Measurements from ENCODE around the gene SLC29A3.

DNA sequence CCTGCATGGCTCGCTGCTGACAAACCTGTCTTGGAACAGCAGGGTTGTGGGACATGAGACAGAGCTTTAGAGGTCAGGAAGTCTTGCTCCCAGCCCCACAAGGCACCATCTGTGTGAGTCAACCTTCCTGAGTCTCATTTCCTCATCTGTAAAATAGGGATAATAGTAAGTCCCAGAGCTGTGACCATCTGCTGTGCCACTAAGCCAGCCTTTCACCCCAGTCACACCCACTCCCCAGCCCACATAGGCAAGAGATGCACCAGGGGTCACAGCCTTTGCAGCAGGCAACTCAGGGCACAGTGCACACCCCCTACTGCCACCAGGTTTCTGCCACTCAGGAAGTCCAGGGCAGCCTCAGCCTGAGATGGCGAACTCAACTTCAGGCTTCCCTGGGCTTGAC is 48.2 kb downstream of the SLC29A3 start:
- TF ChIP-seq, protein P1, sequence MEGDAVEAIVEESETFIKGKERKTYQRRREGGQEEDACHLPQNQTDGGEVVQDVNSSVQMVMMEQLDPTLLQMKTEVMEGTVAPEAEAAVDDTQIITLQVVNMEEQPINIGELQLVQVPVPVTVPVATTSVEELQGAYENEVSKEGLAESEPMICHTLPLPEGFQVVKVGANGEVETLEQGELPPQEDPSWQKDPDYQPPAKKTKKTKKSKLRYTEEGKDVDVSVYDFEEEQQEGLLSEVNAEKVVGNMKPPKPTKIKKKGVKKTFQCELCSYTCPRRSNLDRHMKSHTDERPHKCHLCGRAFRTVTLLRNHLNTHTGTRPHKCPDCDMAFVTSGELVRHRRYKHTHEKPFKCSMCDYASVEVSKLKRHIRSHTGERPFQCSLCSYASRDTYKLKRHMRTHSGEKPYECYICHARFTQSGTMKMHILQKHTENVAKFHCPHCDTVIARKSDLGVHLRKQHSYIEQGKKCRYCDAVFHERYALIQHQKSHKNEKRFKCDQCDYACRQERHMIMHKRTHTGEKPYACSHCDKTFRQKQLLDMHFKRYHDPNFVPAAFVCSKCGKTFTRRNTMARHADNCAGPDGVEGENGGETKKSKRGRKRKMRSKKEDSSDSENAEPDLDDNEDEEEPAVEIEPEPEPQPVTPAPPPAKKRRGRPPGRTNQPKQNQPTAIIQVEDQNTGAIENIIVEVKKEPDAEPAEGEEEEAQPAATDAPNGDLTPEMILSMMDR (IDR thresholded peaks at IDR 0.05), result no peak
- TF ChIP-seq POLR2A (IDR thresholded peaks at IDR 0.05), result no peak

All from uterus (tissue), 2 donors.